ENCODE results near the gene DYSF.

The DYSF gene

DNA sequence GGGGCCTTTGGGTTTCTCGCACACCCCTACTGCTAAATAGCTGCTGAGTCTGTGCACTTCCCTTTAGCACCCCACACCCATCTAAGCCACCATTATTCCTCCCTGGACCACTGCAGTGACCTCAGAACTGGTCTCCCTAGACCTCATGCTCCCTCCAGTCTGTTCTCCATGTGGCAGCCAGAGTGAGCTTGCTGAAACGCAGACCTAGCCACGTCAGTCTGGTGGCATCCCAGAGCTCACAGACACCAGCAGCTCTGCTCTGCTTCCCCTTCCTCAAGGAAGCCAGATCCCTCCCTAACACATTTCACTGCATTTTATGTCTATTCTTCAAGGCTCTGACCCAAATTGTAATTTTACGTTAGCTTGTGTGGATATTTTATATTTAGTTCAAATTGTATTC lies 144.4 kb downstream of the DYSF start:
- H3K4me3 ChIP-seq (ENCODE audit: insufficient read depth, low read depth, low read length): no peak overlapping the region
- H3K9me3 ChIP-seq (ENCODE audit: control insufficient read depth, low read length): no peaks in the 10 kb centered on the region
- no peaks in the 10 kb centered on the region for H3K36me3 ChIP-seq (ENCODE audit: control insufficient read depth, insufficient read depth, low read length)
- H3K27ac ChIP-seq (ENCODE audit: insufficient read depth, low read depth, low read length, poor library complexity, severe bottlenecking): no peak overlapping the region
- H3K4me1 ChIP-seq (ENCODE audit: control insufficient read depth, insufficient read depth, low read length): no peaks in the 10 kb centered on the region
- H3K27me3 ChIP-seq (ENCODE audit: control insufficient read depth, insufficient read depth, low read length, poor library complexity, severe bottlenecking): no peaks in the 10 kb centered on the region
- 97 to 98% methylated on average over 4 of the region's 4 CpGs for WGBS, 2 experiments

DNA sequence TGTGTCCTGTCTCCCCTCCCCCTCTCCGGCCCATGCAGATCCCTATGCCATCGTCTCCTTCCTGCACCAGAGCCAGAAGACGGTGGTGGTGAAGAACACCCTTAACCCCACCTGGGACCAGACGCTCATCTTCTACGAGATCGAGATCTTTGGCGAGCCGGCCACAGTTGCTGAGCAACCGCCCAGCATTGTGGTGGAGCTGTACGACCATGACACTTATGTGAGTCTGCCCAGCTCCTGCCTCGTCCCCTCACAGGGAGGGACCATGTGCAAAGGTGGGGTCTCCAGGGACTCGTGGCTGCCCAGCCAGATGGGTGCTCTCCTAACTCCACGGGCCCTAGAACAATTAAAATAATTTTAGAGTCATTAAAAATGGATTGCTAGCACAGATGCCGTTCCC lies 145.2 kb downstream of the DYSF start:
- 92 to 94% methylated on average over 14 of the region's 14 CpGs for WGBS, 2 experiments

DNA sequence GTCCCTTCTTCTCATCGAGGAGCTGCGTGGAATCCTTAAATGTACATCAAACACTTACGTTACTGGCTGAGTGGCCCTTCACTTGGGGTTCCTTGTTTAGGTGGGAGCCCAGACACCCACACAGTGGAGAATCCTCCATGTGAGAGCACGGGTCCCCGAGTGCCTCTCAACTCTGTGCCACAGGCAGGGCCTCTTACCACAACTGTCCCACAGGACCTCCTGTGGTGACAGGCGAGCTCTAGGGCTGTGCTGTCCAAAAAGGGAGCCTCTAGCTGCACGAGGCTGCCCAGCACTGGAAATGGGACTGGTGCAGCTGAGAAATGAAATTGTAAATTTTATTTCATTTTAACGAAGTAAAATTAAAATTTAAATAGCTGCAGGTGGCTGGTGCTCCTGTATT lies 145.7 kb downstream of the DYSF start:
- 90% methylated on average over 8 of the region's 8 CpGs for WGBS, 2 experiments

More for the DNA sequence above, 145.2 kb downstream of the DYSF start:
- H3K27ac ChIP-seq (ENCODE audit: insufficient read depth, low read depth, low read length, poor library complexity, severe bottlenecking): no peak overlapping the region
- no peaks in the 10 kb centered on the region for H3K36me3 ChIP-seq (ENCODE audit: control insufficient read depth, insufficient read depth, low read length)
- no peak overlapping the region for H3K4me3 ChIP-seq (ENCODE audit: insufficient read depth, low read depth, low read length)
- H3K4me1 ChIP-seq (ENCODE audit: control insufficient read depth, insufficient read depth, low read length): no peaks in the 10 kb centered on the region
- H3K27me3 ChIP-seq (ENCODE audit: control insufficient read depth, insufficient read depth, low read length, poor library complexity, severe bottlenecking): no peaks in the 10 kb centered on the region
- no peaks in the 10 kb centered on the region for H3K9me3 ChIP-seq (ENCODE audit: control insufficient read depth, low read length)

DNA sequence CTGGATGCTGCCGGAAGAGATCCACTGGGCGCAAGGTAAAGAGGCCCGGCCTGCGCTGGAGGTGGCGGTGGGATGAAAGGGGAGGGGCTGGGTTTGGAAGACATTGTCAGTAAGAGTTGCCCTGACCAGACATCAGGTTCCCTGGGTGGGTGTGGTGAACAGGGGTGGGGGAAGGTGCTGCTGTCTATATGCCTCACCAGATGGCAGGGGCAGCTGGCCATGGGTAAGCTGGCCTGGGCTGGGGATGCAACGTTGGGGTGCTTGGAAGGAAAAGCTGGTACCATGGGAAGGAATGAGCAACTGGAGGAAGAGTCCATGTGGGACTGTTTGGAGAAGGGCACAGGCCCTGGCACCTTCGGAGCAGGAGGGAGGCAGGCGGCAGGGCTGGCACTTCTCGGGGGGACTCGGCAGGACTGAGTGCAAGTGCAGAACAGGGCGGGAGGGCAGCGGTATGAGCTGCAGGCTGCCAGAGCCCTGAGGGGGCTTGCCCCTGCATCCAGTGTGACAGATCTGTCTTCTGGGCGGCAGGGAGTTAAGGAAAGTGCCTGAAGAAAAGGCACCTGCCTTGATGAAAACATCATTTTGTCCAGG lies 146.4 kb downstream of the DYSF start:
- WGBS, 2 experiments: 90 to 94% methylated on average over 13 of the region's 13 CpGs

More for the DNA sequence above, 145.7 kb downstream of the DYSF start:
- no peak overlapping the region for H3K27ac ChIP-seq (ENCODE audit: insufficient read depth, low read depth, low read length, poor library complexity, severe bottlenecking)
- no peaks in the 10 kb centered on the region for H3K4me1 ChIP-seq (ENCODE audit: control insufficient read depth, insufficient read depth, low read length)
- no peaks in the 10 kb centered on the region for H3K27me3 ChIP-seq (ENCODE audit: control insufficient read depth, insufficient read depth, low read length, poor library complexity, severe bottlenecking)
- no peak overlapping the region for H3K4me3 ChIP-seq (ENCODE audit: insufficient read depth, low read depth, low read length)
- H3K36me3 ChIP-seq (ENCODE audit: control insufficient read depth, insufficient read depth, low read length): no peaks in the 10 kb centered on the region
- no peaks in the 10 kb centered on the region for H3K9me3 ChIP-seq (ENCODE audit: control insufficient read depth, low read length)

DNA sequence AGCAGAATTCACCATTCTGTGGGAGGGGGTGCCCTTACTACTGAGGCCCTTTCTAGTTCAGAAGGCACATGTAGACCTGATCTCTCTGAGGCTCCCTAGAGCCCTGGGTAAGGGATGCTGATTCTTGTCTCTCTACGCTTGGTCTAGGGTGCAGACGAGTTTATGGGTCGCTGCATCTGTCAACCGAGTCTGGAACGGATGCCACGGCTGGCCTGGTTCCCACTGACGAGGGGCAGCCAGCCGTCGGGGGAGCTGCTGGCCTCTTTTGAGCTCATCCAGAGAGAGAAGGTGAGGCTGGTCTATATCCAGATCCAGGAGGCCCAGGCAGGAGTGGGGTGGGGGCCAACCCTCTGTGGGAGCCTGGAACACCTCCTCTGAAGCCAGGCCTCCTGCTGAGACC lies 147.2 kb downstream of the DYSF start:
- no peaks in the 10 kb centered on the region for H3K27me3 ChIP-seq (ENCODE audit: control insufficient read depth, insufficient read depth, low read length, poor library complexity, severe bottlenecking)
- 97% methylated on average over 9 of the region's 9 CpGs for WGBS, 2 experiments

More for the DNA sequence above, 146.4 kb downstream of the DYSF start:
- Histone ChIP-seq H3K4me1 (ENCODE audit: control insufficient read depth, insufficient read depth, low read length) (peaks cover 2% of the 10 kb centered on the region), H3K9me3 (ENCODE audit: control insufficient read depth, low read length) (no peaks in the 10 kb centered on the region), H3K36me3 (ENCODE audit: control insufficient read depth, insufficient read depth, low read length) (no peaks in the 10 kb centered on the region), H3K27ac (ENCODE audit: insufficient read depth, low read depth, low read length, poor library complexity, severe bottlenecking) (no peak overlapping the region), H3K4me3 (ENCODE audit: insufficient read depth, low read depth, low read length) (no peak overlapping the region), H3K27me3 (ENCODE audit: control insufficient read depth, insufficient read depth, low read length, poor library complexity, severe bottlenecking) (no peaks in the 10 kb centered on the region)

DNA sequence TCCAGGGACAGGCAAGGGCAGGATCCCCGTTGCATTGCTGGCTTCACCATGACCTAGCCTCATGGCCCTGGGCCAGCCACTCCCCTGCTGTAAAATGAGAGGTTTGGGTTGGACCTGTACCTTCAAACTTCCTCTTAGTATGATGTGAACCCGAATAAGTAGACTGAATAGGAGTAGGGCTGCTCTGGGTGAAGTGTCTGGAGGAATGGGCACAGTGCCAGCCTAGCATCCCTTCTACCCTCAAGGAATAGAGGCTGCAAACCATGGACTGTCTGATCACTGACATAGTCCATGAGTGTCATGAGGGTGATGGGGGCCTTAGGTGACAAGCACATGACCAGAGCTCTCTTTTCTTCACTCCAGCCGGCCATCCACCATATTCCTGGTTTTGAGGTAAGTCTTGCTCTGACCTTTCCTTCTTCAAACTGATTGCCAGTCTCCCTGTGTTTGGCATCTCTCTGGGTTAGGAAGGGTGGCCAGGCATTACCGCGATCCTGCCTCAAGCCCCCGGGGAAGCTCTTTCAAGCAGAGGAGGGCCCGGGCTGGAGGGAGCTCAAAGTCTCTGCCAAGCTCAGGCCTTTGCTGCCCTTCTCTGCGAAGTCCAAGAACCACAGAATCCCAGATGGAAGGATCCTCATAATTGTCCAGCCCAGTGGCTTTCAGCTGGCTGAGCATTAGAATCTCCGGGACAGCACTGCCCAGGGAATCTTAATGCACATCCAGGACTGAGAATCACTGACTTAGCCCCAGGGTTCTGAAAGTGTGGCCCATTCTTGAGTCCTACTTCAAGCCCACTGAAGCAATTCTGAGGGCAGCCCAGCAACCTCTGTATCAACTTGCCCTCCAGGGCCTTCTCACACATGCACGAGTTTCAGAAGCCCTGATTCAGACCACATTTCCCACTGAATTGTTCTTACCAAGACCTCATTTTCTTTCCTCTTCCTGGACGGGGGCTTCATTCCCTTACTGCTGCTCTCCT lies 148.1 kb downstream of the DYSF start:
- no peak overlapping the region for H3K4me3 ChIP-seq (ENCODE audit: insufficient read depth, low read depth, low read length)
- no peaks in the 10 kb centered on the region for H3K36me3 ChIP-seq (ENCODE audit: control insufficient read depth, insufficient read depth, low read length)
- no peaks in the 10 kb centered on the region for H3K27me3 ChIP-seq (ENCODE audit: control insufficient read depth, insufficient read depth, low read length, poor library complexity, severe bottlenecking)
- no peaks in the 10 kb centered on the region for H3K9me3 ChIP-seq (ENCODE audit: control insufficient read depth, low read length)
- H3K27ac ChIP-seq (ENCODE audit: insufficient read depth, low read depth, low read length, poor library complexity, severe bottlenecking): no peak overlapping the region
- 93 to 94% methylated on average over 11 of the region's 11 CpGs for WGBS, 2 experiments
- peaks cover 15% of the 10 kb centered on the region for H3K4me1 ChIP-seq (ENCODE audit: control insufficient read depth, insufficient read depth, low read length)

More for the DNA sequence above, 147.2 kb downstream of the DYSF start:
- Histone ChIP-seq H3K4me1 (ENCODE audit: control insufficient read depth, insufficient read depth, low read length) (peaks cover 10% of the 10 kb centered on the region), H3K4me3 (ENCODE audit: insufficient read depth, low read depth, low read length) (no peak overlapping the region), H3K27ac (ENCODE audit: insufficient read depth, low read depth, low read length, poor library complexity, severe bottlenecking) (no peak overlapping the region), H3K36me3 (ENCODE audit: control insufficient read depth, insufficient read depth, low read length) (no peaks in the 10 kb centered on the region), H3K9me3 (ENCODE audit: control insufficient read depth, low read length) (no peaks in the 10 kb centered on the region)

DNA sequence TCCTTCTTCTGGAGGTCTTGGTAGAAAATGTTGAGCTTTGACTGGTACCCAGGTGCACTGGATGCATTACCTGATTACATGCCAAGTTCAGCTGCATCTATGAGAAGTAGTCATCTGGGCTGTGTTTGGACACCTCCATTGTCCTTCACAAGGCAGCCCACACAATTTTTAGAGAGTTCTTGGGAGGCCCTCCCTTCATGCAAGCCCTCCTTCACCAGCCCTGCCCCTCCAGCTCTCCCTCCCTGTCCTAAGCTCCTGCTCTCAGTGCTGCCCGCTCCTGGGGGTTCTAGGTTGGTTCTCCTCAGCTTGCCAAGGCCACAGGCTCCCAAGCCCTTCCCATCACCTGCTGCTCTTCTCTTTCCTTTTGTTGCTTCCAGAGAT lies 148.7 kb downstream of the DYSF start:
- no peaks in the 10 kb centered on the region for H3K9me3 ChIP-seq (ENCODE audit: control insufficient read depth, low read length)
- H3K4me1 ChIP-seq (ENCODE audit: control insufficient read depth, insufficient read depth, low read length): peaks cover 15% of the 10 kb centered on the region
- no peak overlapping the region for H3K27ac ChIP-seq (ENCODE audit: insufficient read depth, low read depth, low read length, poor library complexity, severe bottlenecking)
- H3K27me3 ChIP-seq (ENCODE audit: control insufficient read depth, insufficient read depth, low read length, poor library complexity, severe bottlenecking): no peaks in the 10 kb centered on the region
- 96 to 97% methylated on average over 1 of the region's 1 CpG for WGBS, 2 experiments
- H3K36me3 ChIP-seq (ENCODE audit: control insufficient read depth, insufficient read depth, low read length): no peaks in the 10 kb centered on the region
- H3K4me3 ChIP-seq (ENCODE audit: insufficient read depth, low read depth, low read length): no peak overlapping the region

DNA sequence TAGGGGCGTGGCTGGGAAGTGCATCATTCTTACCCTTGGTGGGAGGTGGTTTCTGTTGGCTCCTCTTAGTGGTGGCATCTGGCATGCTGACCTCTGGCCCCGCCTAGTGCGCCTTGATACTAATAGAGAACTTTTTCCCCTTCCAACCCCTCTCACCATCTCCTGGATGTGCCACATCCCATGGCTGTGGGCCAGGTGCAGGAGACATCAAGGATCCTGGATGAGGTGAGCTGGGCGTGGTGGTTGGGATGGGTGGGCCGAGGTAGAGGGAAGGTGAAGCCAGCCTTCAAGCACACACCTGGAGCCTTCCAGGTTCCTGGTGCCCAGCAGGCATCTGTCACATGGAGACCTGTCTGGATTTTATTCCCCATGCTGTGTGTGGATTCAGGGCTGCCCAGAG lies 149.2 kb downstream of the DYSF start:
- H3K4me3 ChIP-seq (ENCODE audit: insufficient read depth, low read depth, low read length): no peak overlapping the region
- H3K27ac ChIP-seq (ENCODE audit: insufficient read depth, low read depth, low read length, poor library complexity, severe bottlenecking): no peak overlapping the region
- no peaks in the 10 kb centered on the region for H3K27me3 ChIP-seq (ENCODE audit: control insufficient read depth, insufficient read depth, low read length, poor library complexity, severe bottlenecking)
- no peaks in the 10 kb centered on the region for H3K36me3 ChIP-seq (ENCODE audit: control insufficient read depth, insufficient read depth, low read length)
- 97% methylated on average over 4 of the region's 5 CpGs for WGBS, 2 experiments
- H3K4me1 ChIP-seq (ENCODE audit: control insufficient read depth, insufficient read depth, low read length): peaks cover 15% of the 10 kb centered on the region
- H3K9me3 ChIP-seq (ENCODE audit: control insufficient read depth, low read length): no peaks in the 10 kb centered on the region

DNA sequence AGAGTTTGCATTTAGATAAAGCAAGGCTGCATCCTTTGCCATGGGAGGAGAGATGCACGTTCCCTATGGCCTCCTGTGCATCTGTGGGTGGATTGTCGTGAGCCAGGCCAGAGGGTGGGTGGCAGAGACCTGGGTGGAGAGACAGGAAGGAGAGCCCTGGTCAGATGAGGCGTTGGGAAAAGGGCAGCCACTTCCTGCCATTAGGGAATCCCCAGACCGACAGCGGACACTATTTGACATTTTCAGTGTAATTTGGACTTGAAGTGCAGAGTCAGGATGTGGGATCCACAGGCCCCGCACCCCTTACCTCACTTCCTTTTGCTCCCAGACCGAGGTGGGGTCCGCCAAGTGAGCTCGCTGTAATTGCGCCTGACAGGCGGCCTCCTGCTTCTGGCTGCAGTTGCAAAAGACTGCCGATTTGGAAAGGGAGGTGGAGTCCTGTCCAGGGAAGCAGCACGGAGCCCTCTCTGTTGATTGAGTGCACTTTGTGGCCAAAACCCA lies 150.0 kb downstream of the DYSF start:
- H3K27me3 ChIP-seq (ENCODE audit: control insufficient read depth, insufficient read depth, low read length, poor library complexity, severe bottlenecking): no peaks in the 10 kb centered on the region
- peaks cover 15% of the 10 kb centered on the region for H3K4me1 ChIP-seq (ENCODE audit: control insufficient read depth, insufficient read depth, low read length)
- H3K4me3 ChIP-seq (ENCODE audit: insufficient read depth, low read depth, low read length): no peak overlapping the region
- 85 to 86% methylated on average over 13 of the region's 13 CpGs for WGBS, 2 experiments
- H3K36me3 ChIP-seq (ENCODE audit: control insufficient read depth, insufficient read depth, low read length): no peaks in the 10 kb centered on the region
- H3K27ac ChIP-seq (ENCODE audit: insufficient read depth, low read depth, low read length, poor library complexity, severe bottlenecking): no peak overlapping the region
- no peaks in the 10 kb centered on the region for H3K9me3 ChIP-seq (ENCODE audit: control insufficient read depth, low read length)

Data from ectodermal cell (in vitro differentiated cells).